Tibial nerve (tissue), 4 donors: ENCODE data around the gene DCAF17.

Source experiments
- EP300 ChIP-seq, 2 donors: sonication (generic); formaldehyde crosslinking; IDR thresholded peaks; one replicate each; pipeline ENCODE4 v1.6.1; 2017; ENCODE audit warnings: antibody characterized with exemption in 2 of 2, mild to moderate bottlenecking in 1 of 2
- POLR2A ChIP-seq, 2 donors: fragments of 450-650 bp; IDR thresholded peaks; one replicate each; pipeline ENCODE4 v1.6.1; 2017; ENCODE audit warnings: antibody characterized with exemption in 2 of 2, mild to moderate bottlenecking in 2 of 2, moderate library complexity in 2 of 2
- TF ChIP-seq, protein P1 (sequence below), 5 experiments: fragments of 200-600 bp in 3 of 5; fragments of 450-650 bp in 2 of 5; sonication (generic) in 3 of 5; IDR thresholded peaks; one replicate each; pipeline ENCODE4 v1.5.1; 2016 to 2019; ENCODE audit warnings: antibody characterized with exemption in 5 of 5, mild to moderate bottlenecking in 3 of 5, moderate library complexity in 2 of 5

DNA sequence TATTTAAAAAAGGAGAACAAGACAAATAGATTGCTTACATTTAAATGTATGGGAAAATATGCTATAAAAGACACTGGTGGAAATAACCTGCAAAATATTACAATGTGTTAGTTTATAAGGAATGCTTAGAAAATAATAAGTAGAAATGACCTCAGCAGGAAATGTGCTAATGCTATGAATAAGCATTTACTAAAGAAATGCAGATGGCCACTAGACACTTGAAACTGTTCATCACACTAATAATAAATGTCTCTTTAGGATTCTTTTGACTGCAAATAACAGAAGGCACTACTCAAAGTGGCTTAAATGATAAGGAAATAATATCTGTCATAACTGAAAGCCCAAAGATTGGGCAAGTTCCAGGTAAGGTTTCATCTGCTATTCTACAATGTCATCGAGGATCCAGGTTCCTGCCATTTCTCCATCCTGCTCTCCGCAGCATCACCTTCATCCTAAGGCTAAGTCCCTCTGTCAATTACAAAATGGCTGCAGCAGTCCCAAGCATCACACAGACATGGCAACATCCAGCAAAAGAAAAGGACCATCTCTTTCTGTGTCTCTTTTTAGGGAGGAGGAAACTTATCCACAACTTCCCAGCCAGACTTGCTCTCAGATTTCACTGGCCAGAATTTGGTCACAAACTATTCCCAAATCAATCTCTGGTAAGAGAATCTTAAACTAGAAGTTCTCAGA, 22.1 kb upstream of the DCAF17 start:
- TF ChIP-seq, protein P1, sequence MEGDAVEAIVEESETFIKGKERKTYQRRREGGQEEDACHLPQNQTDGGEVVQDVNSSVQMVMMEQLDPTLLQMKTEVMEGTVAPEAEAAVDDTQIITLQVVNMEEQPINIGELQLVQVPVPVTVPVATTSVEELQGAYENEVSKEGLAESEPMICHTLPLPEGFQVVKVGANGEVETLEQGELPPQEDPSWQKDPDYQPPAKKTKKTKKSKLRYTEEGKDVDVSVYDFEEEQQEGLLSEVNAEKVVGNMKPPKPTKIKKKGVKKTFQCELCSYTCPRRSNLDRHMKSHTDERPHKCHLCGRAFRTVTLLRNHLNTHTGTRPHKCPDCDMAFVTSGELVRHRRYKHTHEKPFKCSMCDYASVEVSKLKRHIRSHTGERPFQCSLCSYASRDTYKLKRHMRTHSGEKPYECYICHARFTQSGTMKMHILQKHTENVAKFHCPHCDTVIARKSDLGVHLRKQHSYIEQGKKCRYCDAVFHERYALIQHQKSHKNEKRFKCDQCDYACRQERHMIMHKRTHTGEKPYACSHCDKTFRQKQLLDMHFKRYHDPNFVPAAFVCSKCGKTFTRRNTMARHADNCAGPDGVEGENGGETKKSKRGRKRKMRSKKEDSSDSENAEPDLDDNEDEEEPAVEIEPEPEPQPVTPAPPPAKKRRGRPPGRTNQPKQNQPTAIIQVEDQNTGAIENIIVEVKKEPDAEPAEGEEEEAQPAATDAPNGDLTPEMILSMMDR (IDR thresholded peaks at IDR 0.05): no peak
- no peak for TF ChIP-seq POLR2A (IDR thresholded peaks at IDR 0.05)
- no peak for TF ChIP-seq EP300 (IDR thresholded peaks at IDR 0.05)
